Osteoblast (primary cell): ENCODE data around the gene KRT78. TPM values are rescaled to one million over a fixed set of nuclear protein-coding genes. Genes with fewer than 3 reads are reported as not detected.

Experiments used
- DNase-seq: peaks from one replicate; pipeline ENCODE4 v3.0.0; 2011; ENCODE audit warnings: low spot score, mixed read lengths; ENCODE audit not compliant: insufficient read length; ENCODE audit errors: missing footprints
- H2AFZ ChIP-seq: 2 replicates; pipeline ENCODE4 v1.6.0; 2011; ENCODE audit warnings: mild to moderate bottlenecking, low read length
- H3K27ac ChIP-seq: 2 replicates; pipeline ENCODE4 v1.5.1; 2011; ENCODE audit warnings: mild to moderate bottlenecking, low read depth, low read length, moderate library complexity
- H3K27me3 ChIP-seq: 2 replicates; pipeline ENCODE4 v1.6.0; 2012; ENCODE audit warnings: mild to moderate bottlenecking, control low read depth, inconsistent platforms, low read length, moderate library complexity; ENCODE audit not compliant: insufficient read depth
- H3K36me3 ChIP-seq: 2 replicates; pipeline ENCODE4 v1.5.1; 2011; ENCODE audit warnings: mild to moderate bottlenecking, low read length, control low read depth, moderate library complexity; ENCODE audit not compliant: insufficient read depth
- H3K4me1 ChIP-seq: 2 replicates; pipeline ENCODE4 v1.5.1; 2011; ENCODE audit warnings: mild to moderate bottlenecking, low read length, control low read depth, moderate library complexity; ENCODE audit not compliant: insufficient read depth
- H3K4me2 ChIP-seq: 2 replicates; pipeline ENCODE4 v1.6.0; 2011; ENCODE audit warnings: mild to moderate bottlenecking, low read length; ENCODE audit not compliant: insufficient read depth
- H3K4me3 ChIP-seq: fragments of 200-600 bp; sonication (generic); 3 replicates; pipeline ENCODE4 v1.5.1; 2012; ENCODE audit warnings: mild to moderate bottlenecking, low read length, inconsistent platforms; ENCODE audit not compliant: insufficient read depth
- H3K79me2 ChIP-seq: 2 replicates; pipeline ENCODE4 v1.6.0; 2012; ENCODE audit warnings: mild to moderate bottlenecking, low read length, control low read depth, inconsistent platforms; ENCODE audit not compliant: insufficient read depth
- H3K9me3 ChIP-seq: 2 replicates; pipeline ENCODE4 v1.5.1; 2011; ENCODE audit warnings: low read depth, low read length, control low read depth
- H4K20me1 ChIP-seq: 2 replicates; pipeline ENCODE4 v1.6.0; 2012; ENCODE audit warnings: mild to moderate bottlenecking, low read length, control low read depth; ENCODE audit not compliant: insufficient read depth
- total RNA-seq: library from RNA; depleted of rRNA; stranded (reverse); fragments of >200 nt; gene quantifications from 2 replicates; pipeline ENCODE4 v1.2.3, GENCODE V29; 2012
- TF ChIP-seq, protein P1 (sequence below): IDR thresholded peaks from 2 replicates; pipeline ENCODE4 v1.5.1; 2011; ENCODE audit warnings: mild to moderate bottlenecking, low read depth, low read length, moderate library complexity; ENCODE audit errors: extremely low read depth

KRT78 gene
- total RNA-seq, 1 donor, result not detected

DNA sequence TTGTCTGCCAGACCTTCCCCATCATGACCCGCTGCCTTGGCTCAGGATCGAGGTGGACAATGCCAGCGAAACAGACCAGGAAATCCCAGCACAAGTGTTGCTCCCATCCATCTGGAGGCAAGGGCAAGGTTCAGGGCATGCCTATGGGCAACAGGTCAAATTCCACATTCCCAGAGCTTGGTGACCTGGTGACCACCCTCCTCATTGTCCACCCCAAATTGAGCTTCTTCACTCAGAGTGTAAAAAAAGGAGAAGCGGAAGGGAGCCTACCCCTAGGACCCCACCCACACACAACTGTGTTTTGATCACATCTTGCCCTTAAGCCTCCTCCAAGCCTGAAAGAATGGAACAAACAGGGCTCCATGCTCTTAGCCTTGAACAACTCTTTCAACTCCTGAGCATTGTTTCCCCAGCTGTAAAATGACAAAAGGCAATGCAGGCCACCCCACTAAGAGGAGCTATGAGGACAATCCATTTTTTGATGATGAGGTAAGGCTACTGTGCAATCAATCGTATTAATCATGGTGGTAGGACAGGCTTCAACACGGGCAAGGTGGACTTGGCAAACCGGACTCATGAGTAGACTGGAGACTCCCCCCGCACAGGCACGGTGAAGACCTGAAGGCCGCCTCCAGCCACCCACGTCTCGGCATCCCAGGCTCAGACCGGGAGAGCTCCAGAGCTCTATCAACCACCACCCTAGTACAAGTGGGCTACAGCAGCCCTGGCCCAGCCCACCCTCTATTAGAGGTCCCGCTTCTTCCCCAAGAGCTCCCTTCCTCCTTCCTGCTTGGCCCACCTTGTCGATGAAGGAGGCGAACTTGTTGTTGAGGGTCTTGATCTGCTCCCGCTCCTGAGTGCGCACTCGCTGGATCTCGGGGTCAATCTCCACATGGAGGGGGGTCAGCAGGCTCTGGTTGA is 15.5 kb downstream of the KRT78 start:
- no peaks in the 10 kb centered on the region for H3K79me2 ChIP-seq
- no peaks in the 10 kb centered on the region for H3K27me3 ChIP-seq
- no peaks in the 10 kb centered on the region for H3K36me3 ChIP-seq
- H3K4me2 ChIP-seq, result no peak overlapping the region
- H3K4me1 ChIP-seq, result peaks cover 28% of the 10 kb centered on the region
- H3K27ac ChIP-seq, result no peak overlapping the region
- H4K20me1 ChIP-seq, result no peaks in the 10 kb centered on the region
- no peak overlapping the region for H2AFZ ChIP-seq
- no peaks in the 10 kb centered on the region for H3K9me3 ChIP-seq
- H3K4me3 ChIP-seq, result no peak overlapping the region
- TF ChIP-seq, protein P1, sequence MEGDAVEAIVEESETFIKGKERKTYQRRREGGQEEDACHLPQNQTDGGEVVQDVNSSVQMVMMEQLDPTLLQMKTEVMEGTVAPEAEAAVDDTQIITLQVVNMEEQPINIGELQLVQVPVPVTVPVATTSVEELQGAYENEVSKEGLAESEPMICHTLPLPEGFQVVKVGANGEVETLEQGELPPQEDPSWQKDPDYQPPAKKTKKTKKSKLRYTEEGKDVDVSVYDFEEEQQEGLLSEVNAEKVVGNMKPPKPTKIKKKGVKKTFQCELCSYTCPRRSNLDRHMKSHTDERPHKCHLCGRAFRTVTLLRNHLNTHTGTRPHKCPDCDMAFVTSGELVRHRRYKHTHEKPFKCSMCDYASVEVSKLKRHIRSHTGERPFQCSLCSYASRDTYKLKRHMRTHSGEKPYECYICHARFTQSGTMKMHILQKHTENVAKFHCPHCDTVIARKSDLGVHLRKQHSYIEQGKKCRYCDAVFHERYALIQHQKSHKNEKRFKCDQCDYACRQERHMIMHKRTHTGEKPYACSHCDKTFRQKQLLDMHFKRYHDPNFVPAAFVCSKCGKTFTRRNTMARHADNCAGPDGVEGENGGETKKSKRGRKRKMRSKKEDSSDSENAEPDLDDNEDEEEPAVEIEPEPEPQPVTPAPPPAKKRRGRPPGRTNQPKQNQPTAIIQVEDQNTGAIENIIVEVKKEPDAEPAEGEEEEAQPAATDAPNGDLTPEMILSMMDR, result no peak
- DNase-seq, result no peak

DNA sequence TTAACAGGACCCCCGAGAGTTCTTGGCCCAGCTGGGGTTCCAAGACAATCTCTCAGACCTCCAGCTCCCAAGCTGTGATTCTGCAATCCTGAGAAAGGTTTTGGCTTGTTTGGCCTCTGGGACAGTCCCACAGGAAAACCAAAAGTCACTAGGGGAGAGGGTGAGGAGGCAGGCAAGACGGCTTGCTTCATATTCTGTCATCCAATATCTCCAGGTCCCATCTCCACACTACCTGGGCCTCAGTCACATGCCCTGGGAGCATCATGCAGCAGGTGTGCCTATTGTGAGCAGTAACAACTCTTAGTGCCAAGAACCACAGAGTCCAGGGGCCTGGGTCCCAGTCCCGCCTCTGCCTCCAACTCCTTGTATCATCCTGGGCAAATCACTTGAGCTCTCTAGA is 16.3 kb downstream of the KRT78 start:
- TF ChIP-seq, protein P1, result no peak
- H2AFZ ChIP-seq, result no peak overlapping the region
- no peaks in the 10 kb centered on the region for H3K9me3 ChIP-seq
- no peak overlapping the region for H3K4me2 ChIP-seq
- H3K4me3 ChIP-seq, result no peak overlapping the region
- no peaks in the 10 kb centered on the region for H3K79me2 ChIP-seq
- no peaks in the 10 kb centered on the region for H3K36me3 ChIP-seq
- no peaks in the 10 kb centered on the region for H3K27me3 ChIP-seq
- no peaks in the 10 kb centered on the region for H4K20me1 ChIP-seq
- no peak overlapping the region for H3K27ac ChIP-seq
- DNase-seq, result no peak
- peaks cover 21% of the 10 kb centered on the region for H3K4me1 ChIP-seq

DNA sequence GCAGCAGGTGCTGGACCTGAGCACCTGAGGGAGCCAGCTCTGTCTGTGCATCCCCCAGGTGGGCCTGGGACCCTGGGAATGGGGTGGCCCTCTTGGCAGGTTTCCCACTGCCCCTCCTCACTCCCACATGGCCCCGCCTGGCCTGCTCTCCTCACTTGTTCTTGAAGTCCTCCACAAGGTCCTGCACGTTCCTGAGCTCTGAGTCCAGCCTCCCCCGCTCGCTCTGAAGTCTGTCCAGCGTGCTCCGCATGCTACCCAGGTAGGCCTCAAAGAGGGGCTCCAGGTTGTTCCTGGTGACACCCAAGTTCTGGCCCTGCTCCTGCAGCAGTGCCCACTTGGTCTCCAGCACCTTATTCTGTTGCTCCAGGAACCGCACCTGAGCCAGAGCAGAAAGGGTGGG is 17.5 kb downstream of the KRT78 start:
- H3K4me1 ChIP-seq, result peaks cover 9% of the 10 kb centered on the region
- H3K4me2 ChIP-seq, result no peak overlapping the region
- H3K27ac ChIP-seq, result no peak overlapping the region
- no peaks in the 10 kb centered on the region for H3K27me3 ChIP-seq
- H4K20me1 ChIP-seq, result no peaks in the 10 kb centered on the region
- no peak for DNase-seq
- no peak overlapping the region for H2AFZ ChIP-seq
- H3K4me3 ChIP-seq, result no peak overlapping the region
- no peaks in the 10 kb centered on the region for H3K79me2 ChIP-seq
- TF ChIP-seq, protein P1, result no peak
- no peaks in the 10 kb centered on the region for H3K36me3 ChIP-seq
- no peaks in the 10 kb centered on the region for H3K9me3 ChIP-seq

DNA sequence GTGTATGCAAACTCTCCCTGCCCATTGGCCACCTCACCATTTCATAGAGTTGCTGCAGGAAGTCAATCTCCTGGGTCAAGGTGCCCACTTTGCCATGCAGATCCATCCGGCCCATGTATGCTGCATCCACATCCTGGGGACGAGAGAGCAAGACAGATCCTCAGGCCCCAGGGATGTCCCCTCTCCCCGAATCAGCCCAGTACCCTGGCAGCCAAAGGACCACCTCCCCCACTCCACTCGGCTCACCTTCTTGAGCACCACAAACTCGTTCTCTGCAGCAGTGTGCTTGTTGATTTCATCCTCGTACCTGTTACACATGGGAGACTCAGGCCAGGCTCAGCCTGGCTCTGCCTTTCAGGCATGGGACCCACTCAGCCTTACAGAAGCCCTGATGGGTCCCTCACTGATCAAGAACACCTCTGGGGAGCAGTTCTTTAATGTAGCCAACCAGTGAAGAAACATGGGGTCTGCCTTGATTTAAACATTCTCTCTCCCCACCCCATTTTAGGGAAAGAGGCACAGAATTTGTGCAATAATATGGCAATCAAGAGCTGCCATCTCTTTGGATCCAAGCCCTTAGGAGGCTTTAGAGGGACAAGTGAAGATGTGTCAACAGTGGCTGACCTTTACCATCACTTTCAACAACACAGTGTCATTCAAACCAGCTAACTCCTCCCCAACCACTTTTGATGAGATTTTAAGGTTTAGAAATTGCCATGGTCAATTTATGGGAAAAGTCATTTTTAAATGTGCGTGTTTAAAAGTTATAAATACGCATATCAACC is 18.6 kb downstream of the KRT78 start:
- Histone ChIP-seq H3K4me2 (no peak overlapping the region), H3K9me3 (no peaks in the 10 kb centered on the region), H3K4me1 (no peaks in the 10 kb centered on the region), H3K27ac (no peak overlapping the region), H3K4me3 (no peak overlapping the region), H3K27me3 (no peaks in the 10 kb centered on the region), H3K79me2 (no peaks in the 10 kb centered on the region), H3K36me3 (no peaks in the 10 kb centered on the region), H4K20me1 (no peaks in the 10 kb centered on the region), H2AFZ (no peak overlapping the region)
- peak; percentile 49 for DNase-seq
- TF ChIP-seq, protein P1, result no peak
